HFFc6 (cell line): Measurements from ENCODE around the gene NPC2. TPM values are rescaled to one million over a fixed set of nuclear protein-coding genes. Genes with fewer than 3 reads are reported as not detected.
A peak's percentile ranks its signal among the peaks of the same experiment; 100 is the strongest.

ENCODE experiments used
- DNase-seq: peaks from one replicate; pipeline ENCODE4 v3.0.0-alpha.2; 2018
- H3K27ac Mint-ChIP-seq: 2 replicates; pipeline ENCODE4 v1.8.0; 2020; ENCODE audit warnings: mild to moderate bottlenecking, mixed read lengths
- H3K27me3 Mint-ChIP-seq: 2 replicates; pipeline ENCODE4 v1.8.0; 2021; ENCODE audit warnings: mild to moderate bottlenecking, moderate library complexity, mixed read lengths; ENCODE audit not compliant: insufficient read depth
- H3K36me3 Mint-ChIP-seq: 2 replicates; pipeline ENCODE4 v1.8.0; 2021; ENCODE audit warnings: low read depth, mixed read lengths
- H3K4me1 Mint-ChIP-seq: 2 replicates; pipeline ENCODE4 v1.8.0; 2020; ENCODE audit warnings: low read depth, mixed read lengths
- H3K4me3 Mint-ChIP-seq: 2 replicates; pipeline ENCODE4 v1.8.0; 2020; ENCODE audit warnings: mild to moderate bottlenecking, moderate library complexity, mixed read lengths
- H3K9me3 Mint-ChIP-seq: 2 replicates; pipeline ENCODE4 v1.8.0; 2020; ENCODE audit warnings: mild to moderate bottlenecking, mixed read lengths
- CTCF ChIP-seq: fragments of 200-600 bp; sonication (generic); IDR thresholded peaks from 2 replicates; pipeline ENCODE4 v1.5.0; 2021; ENCODE audit warnings: antibody characterized with exemption, mild to moderate bottlenecking
- total RNA-seq, 6 experiments: library from RNA; stranded (reverse); fragmentation: NEBNext Ultra II Directional; extraction: Animal tissue kit (Norgen Biotek cat#: 25700); gene quantifications; 2 replicates in 1 of 6; 3 replicates in 5 of 6; pipeline ENCODE4 v1.2.3, GENCODE V29; 2021

NPC2 gene
- total RNA-seq, 6 experiments from 2014 or later, result 69.1 to 89.9 (median 78.8) TPM

GRCh38 chr14:74535756-74536325, 42.7 kb upstream of the NPC2 start:
- no peak overlapping the region for H3K4me3 Mint-ChIP-seq
- H3K9me3 Mint-ChIP-seq, result no peaks in the 10 kb centered on the region
- no peak for DNase-seq

GRCh38 chr14:74533576-74533975, 40.5 kb upstream of the NPC2 start:
- TF ChIP-seq CTCF, result no peak
- Mint-ChIP-seq H3K9me3 (no peaks in the 10 kb centered on the region), H3K36me3 (peaks cover 2% of the 10 kb centered on the region; the same call in 1 of the 2 replicates), H3K4me1 (peaks cover 12% of the 10 kb centered on the region), H3K27ac (no peak overlapping the region), H3K27me3 (peaks cover under 1% of the 10 kb centered on the region; the same call in 1 of the 2 replicates), H3K4me3 (no peak overlapping the region)
- DNase-seq, result no peak

More at GRCh38 chr14:74535756-74536325, 42.7 kb upstream of the NPC2 start:
- Mint-ChIP-seq H3K27me3 (peaks cover 3% of the 10 kb centered on the region; the same call in 1 of the 2 replicates), H3K4me1 (peaks cover 12% of the 10 kb centered on the region), H3K27ac (no peak overlapping the region), H3K36me3 (peaks cover 13% of the 10 kb centered on the region; the same call in 1 of the 2 replicates)
- TF ChIP-seq CTCF, result no peak

GRCh38 chr14:74532246-74532645, 39.1 kb upstream of the NPC2 start:
- no peak for DNase-seq

GRCh38 chr14:74531467-74531866, 38.4 kb upstream of the NPC2 start:
- Mint-ChIP-seq H3K36me3 (no peaks in the 10 kb centered on the region), H3K27ac (peak overlapping the region; percentile 57), H3K27me3 (no peaks in the 10 kb centered on the region), H3K9me3 (no peaks in the 10 kb centered on the region), H3K4me3 (no peak overlapping the region), H3K4me1 (peaks cover 12% of the 10 kb centered on the region)
- peak; percentile 32 for DNase-seq
- TF ChIP-seq CTCF, result peak; percentile 39; the same call in 1 of the 2 replicates

More at GRCh38 chr14:74532246-74532645, 39.1 kb upstream of the NPC2 start:
- no peak overlapping the region; the same call in 1 of the 2 replicates for H3K27ac Mint-ChIP-seq
- H3K4me3 Mint-ChIP-seq, result no peak overlapping the region
- H3K9me3 Mint-ChIP-seq, result no peaks in the 10 kb centered on the region
- no peak for TF ChIP-seq CTCF
- no peaks in the 10 kb centered on the region for H3K36me3 Mint-ChIP-seq
- H3K4me1 Mint-ChIP-seq, result peaks cover 12% of the 10 kb centered on the region
- no peaks in the 10 kb centered on the region for H3K27me3 Mint-ChIP-seq

- H3K9me3 Mint-ChIP-seq, result no peaks in the 10 kb centered on the region
- TF ChIP-seq CTCF, result no peak
- no peaks in the 10 kb centered on the region for H3K36me3 Mint-ChIP-seq
- no peaks in the 10 kb centered on the region; the same call in 1 of the 2 replicates for H3K27me3 Mint-ChIP-seq
- no peak for DNase-seq
- H3K4me1 Mint-ChIP-seq, result peaks cover 12% of the 10 kb centered on the region
- H3K4me3 Mint-ChIP-seq, result no peak overlapping the region
- H3K27ac Mint-ChIP-seq, result peak overlapping the region; percentile 33; the same call in 1 of the 2 replicates
Measured at GRCh38 chr14:74531006-74531405, 37.9 kb upstream of the NPC2 start.
